Right kidney (tissue), 1 donor: ENCODE results near the gene ALOX5AP.

Experiments
- DNase-seq: peaks from one replicate; pipeline ENCODE4 v3.0.0-alpha.2; 2016

The ALOX5AP gene

GRCh38 chr13:30712536-30713532 lies 22.5 kb upstream of the ALOX5AP start:
- DNase-seq = no peak

DNA sequence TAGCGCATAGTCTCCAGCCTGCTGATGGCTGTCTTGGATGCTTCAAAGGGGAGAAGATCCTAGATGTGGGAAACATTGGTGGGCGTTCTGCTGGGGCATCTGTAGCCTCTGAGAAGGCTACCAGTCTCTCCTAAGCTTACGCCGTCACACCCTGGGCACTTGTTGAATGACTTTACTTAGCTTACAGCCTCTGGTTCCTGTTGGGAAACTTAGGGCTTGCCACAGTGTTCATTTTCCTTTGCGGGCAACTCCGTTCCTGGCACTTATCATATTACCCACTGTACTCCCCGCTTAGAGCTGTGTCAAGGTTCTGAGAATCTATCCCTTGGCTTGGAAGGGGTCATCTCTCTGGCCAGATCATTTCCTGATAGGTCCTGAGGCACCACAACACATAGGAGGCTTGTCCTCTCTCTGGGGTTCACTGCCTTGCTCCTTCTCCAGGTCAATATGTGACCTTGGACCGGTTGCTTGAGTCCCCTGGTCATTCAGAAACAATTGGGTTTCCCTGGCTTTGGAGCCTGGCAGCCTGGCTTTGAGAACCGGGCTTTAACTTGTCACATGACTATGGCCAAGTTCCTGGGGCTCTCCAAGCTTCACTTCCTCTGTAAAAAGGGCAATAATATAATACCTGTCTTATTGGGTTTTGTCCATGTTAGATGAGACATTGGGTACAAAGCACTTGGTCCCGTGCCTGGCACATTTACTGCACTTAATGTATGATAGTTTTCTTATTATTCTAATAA lies 20.5 kb upstream of the ALOX5AP start:
- DNase-seq = no peak

DNA sequence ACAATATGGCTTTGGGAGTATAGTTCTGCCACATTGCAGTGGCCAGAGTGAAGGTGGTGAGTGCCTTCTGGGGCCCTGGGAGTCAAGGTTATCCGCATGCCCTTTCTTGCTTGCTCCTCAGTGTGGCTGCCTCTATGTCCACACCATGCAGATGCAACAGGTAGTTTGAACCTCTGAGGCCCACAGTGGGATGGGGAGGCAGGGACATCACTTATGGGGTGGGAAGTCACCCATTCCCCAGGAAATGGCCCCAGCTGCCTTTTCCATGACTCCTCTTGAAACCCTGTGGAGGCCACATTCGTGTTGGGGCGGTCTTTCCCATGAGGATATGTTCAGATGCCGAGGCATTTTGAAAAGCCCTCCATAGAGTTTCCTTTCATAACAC lies 20.0 kb upstream of the ALOX5AP start:
- DNase-seq = no peak

GRCh38 chr13:30715837-30716236 lies 19.5 kb upstream of the ALOX5AP start:
- DNase-seq = no peak

DNA sequence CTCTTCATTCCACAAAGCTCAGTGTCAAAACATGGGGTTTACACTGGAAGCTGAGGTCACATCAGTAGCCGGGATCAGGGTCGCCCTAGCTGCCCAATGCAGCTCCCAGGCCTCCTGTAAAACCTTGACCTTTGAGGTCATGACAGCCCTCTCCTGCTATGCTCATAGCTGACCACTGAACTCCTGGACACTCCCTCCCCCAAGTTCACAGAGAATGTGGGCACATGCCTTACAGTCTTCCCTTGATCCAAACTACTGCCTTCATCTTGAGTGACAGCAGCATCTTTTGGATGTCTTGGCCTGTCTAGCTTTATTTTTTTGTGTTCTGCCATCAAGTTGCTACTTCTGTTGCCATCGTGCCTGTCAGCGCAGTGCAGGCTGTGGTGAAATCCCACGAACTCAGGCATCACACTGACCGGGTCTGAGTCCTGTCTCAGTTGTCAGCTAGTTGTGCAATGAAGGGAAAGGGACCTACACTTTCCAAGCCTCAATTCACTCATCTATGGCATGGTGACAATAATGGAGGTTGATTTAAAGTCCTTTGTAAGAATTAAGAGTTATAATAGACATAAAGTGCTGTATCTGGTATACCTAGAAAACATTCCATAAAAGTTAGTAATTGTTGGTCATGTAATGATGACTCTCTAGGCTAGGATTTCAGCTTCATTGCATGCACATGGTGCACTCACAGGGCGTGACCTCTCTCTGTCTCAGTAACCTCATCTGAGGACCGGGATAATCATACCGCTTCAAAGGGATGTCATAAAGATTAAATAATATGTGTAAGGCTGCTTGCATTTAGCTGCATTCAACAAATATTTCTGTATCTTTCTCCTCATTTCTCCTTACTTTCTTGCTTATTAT lies 16.4 kb upstream of the ALOX5AP start:
- DNase-seq = no peak

GRCh38 chr13:30719525-30719914 lies 15.8 kb upstream of the ALOX5AP start:
- no peak for DNase-seq

- DNase-seq = no peak
Observed at GRCh38 chr13:30720172-30720869, 15.0 kb upstream of the ALOX5AP start.

GRCh38 chr13:30721936-30722335 lies 13.4 kb upstream of the ALOX5AP start:
- DNase-seq = no peak

DNA sequence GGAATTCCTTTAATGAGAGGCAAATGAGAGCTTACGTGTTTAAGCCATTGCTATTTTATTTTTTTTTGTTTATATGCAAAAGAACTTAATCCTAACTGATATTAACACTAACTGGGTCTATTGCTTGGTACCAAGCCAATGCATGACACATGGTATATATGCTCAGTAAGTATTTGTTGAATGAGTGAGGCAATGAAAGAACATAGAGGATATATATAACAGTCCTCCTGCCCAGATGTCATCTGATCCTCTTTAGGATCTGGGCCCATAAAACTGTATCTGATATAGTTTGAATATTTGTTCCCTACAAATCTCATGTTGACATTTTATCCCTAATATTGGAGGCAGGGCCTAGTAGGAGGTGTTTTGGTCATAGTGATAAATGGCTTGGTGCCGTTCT lies 13.0 kb upstream of the ALOX5AP start:
- no peak for DNase-seq

DNA sequence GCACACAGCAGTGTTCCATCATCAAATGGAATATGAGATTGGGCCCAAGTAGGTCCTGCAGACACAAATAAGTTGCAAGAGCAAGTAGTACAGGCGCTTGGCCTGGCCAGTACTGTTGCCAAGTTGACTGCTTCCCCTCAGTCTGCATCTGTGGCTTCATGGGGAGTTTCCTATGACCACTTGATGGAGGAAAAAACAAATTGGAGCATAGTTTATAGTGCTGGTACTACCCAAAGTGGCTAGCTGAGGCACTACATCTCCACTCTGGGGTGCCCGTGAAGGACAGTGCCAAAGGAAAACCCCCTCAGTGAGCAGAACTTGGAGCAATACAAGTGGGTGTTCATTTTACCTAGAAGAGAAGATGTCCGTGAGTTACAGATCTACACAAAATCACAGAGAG lies 10.6 kb upstream of the ALOX5AP start:
- DNase-seq = no peak

- DNase-seq = no peak
Observed at GRCh38 chr13:30725326-30726085, 9.8 kb upstream of the ALOX5AP start.

DNA sequence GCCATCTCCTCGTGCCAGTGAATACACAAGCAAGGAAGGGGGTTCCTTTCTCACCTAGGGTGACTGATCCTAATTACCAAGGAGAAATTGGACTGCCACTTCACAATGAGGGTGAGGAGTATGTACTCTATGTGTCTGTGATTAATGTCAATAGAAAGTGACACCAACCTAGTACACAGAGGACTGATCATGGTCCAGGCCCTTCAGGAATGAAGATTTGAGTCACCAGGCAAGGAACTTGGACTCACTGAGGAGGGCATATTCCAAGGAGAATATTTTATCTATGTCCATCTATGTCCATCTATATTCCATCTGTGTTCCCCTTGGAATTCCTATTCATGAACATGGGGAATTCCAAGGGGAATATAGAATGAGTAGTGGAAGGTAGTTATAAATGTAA lies 9.2 kb upstream of the ALOX5AP start:
- DNase-seq = no peak

GRCh38 chr13:30727491-30728355 lies 7.6 kb upstream of the ALOX5AP start:
- no peak for DNase-seq

DNA sequence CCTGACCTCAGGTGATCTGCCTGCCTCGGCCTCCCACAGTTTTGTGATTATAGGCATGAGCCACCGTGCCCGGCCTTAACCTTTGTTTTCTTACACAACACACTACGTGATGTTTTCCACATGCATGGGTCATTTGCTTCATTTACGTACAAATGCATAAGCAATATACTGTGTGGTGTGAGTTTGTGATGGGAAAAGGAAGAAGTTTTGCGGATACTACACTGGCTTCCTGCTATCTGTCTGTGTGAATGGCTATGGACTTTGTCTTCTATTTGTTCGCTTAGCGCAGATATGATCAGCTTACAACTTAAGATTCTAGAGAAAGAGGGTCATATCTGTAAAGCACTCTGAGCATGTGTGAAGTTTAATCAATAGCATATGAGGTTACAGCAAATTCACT lies 5.5 kb upstream of the ALOX5AP start:
- DNase-seq = no peak

DNA sequence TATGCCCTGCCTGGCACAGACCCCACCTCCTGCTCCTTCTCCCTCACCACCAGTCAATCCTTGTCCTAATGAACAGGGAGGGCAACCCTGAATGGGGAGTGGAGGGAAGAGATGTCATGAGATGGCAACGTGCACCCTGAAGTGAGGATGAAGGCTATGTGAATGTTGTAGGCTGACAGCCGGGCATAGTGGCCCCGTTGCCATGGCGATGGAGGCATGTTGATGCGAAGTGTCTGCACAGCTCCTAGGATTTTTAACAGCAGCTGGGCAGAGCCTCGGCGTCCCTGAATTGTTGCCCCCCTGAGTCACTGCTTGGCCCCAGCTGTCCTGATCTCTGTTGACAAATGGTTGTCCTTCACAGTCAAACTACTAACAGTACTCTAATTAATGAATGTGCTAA lies 4.8 kb upstream of the ALOX5AP start:
- DNase-seq = no peak

DNA sequence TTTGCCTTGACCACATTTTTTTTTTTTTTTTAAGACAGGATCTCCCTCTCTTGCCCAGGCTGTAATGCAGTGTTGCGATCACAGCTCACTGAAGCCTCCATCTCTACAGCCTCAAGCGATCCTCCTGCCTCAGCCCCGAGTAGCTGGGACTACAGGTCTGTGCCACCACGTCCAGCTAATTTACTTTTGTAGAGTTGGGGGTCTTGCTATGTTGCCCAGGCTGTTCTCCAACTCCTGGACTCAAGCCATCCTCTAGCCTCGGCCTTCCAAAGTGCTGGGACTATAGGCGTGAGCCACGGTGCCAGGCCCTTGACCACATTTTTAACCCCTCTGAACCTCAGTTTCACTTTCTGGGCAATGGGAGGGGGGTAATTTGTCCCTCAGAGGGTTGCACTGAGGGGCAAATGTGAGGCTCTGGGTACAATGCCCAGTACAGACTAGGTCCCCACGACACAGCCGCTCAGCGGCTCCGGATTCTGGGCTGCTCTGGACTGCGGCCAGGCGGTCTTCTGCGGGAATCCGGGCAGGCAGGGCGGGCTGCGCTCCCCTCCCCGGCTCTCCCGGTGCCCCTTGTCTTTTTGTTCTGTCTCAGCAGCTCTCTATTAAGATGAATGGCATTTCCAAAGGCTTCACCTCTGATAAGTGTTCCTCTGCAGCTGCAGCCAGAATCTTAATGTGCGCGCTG lies 3.8 kb upstream of the ALOX5AP start:
- DNase-seq = no peak

GRCh38 chr13:30732046-30732390 lies 3.3 kb upstream of the ALOX5AP start:
- no peak for DNase-seq

- DNase-seq = no peak
Observed at GRCh38 chr13:30734439-30734838, 904 bp upstream of the ALOX5AP start.

DNA sequence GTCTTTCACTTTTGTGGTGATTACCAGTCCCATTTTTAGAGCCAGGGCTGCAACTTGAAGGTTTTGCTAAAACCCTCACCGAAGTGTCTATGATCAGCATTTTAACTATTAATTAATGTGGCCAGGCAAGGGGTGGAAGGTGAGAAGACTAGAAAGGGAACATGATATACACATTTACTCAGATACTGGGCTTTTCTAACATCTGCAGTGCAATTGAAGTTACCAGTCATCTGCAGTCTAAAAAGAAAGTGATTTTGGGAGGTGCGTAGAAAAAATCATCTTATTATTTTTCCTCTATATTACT lies 481 bp downstream of the ALOX5AP start:
- no peak for DNase-seq
